Calu3 (cell line): ENCODE results near the gene RASSF7. TPM values are rescaled to one million over a fixed set of nuclear protein-coding genes. Genes with fewer than 3 reads are reported as not detected.

ENCODE experiments used
- BruUV-seq: library from RNA; stranded (reverse); fragments of 400-500 nt; replicated peaks from 2 replicates; lab custom pipeline; 2021; lab: Mats Ljungman, UMichigan
- CTCF ChIA-PET: fragments of 300-600 bp; sonication (Branson Sonifier 250); formaldehyde crosslinking; loops from one replicate; lab custom pipeline; 2022; ENCODE audit warnings: antibody characterized with exemption; lab: Charles Lee
- DNase-seq: peaks from one replicate; pipeline ENCODE4 v3.0.0; 2022
- H3K27ac Mint-ChIP-seq: one replicate; pipeline ENCODE4 v1.8.0; 2022; ENCODE audit warnings: mixed read lengths; ENCODE audit not compliant: unreplicated experiment
- H3K27me3 Mint-ChIP-seq: one replicate; pipeline ENCODE4 v1.8.0; 2022; ENCODE audit warnings: mixed read lengths; ENCODE audit not compliant: unreplicated experiment
- H3K36me3 Mint-ChIP-seq: one replicate; pipeline ENCODE4 v1.8.0; 2022; ENCODE audit warnings: mild to moderate bottlenecking, moderate library complexity, mixed read lengths; ENCODE audit not compliant: insufficient read depth, unreplicated experiment
- H3K4me1 Mint-ChIP-seq: one replicate; pipeline ENCODE4 v1.8.0; 2022; ENCODE audit warnings: mild to moderate bottlenecking, low read depth, mixed read lengths; ENCODE audit not compliant: unreplicated experiment
- H3K4me3 Mint-ChIP-seq: one replicate; pipeline ENCODE4 v1.8.0; 2022; ENCODE audit warnings: mild to moderate bottlenecking, low read depth, moderate library complexity, mixed read lengths; ENCODE audit not compliant: unreplicated experiment
- H3K9me3 Mint-ChIP-seq: one replicate; pipeline ENCODE4 v1.8.0; 2022; ENCODE audit warnings: low read depth, mixed read lengths; ENCODE audit not compliant: unreplicated experiment
- CTCF ChIP-seq: fragments of 200-600 bp; IDR thresholded peaks from one replicate; pipeline ENCODE4 v1.8.0; 2022; ENCODE audit warnings: antibody characterized with exemption; ENCODE audit not compliant: unreplicated experiment
- intact Hi-C: fragments of 100-400 bp; cut with micrococcal nuclease; formaldehyde crosslinking; loops from one replicate; pipeline ENCODE4 v1.10.0; 2022; ENCODE audit not compliant: unreplicated experiment
- total RNA-seq: library from RNA; stranded (reverse); gene quantifications from 2 replicates; pipeline ENCODE4 v1.2.3, GENCODE V29; 2022

Gene RASSF7
- total RNA-seq, 1 experiment from 2014 or later = 93.3 TPM

GRCh38 chr11:596374-596773, 35.6 kb downstream of the RASSF7 start:
- no peak overlapping the region for H3K27ac Mint-ChIP-seq

GRCh38 chr11:597166-597725, 36.5 kb downstream of the RASSF7 start:
- no peak for TF ChIP-seq CTCF
- Mint-ChIP-seq H3K27me3 (no peaks in the 10 kb centered on the region), H3K9me3 (no peaks in the 10 kb centered on the region), H3K4me1 (no peaks in the 10 kb centered on the region), H3K27ac (no peak overlapping the region), H3K4me3 (no peak overlapping the region), H3K36me3 (peaks cover 74% of the 10 kb centered on the region)
- CTCF ChIA-PET = no interaction called here
- DNase-seq = peak; percentile 29
- BruUV-seq = no TSS peak
- intact Hi-C loops = no loop called here

More at GRCh38 chr11:596374-596773, 35.6 kb downstream of the RASSF7 start:
- BruUV-seq = no TSS peak
- Mint-ChIP-seq H3K27me3 (no peaks in the 10 kb centered on the region), H3K36me3 (peaks cover 68% of the 10 kb centered on the region), H3K4me1 (no peaks in the 10 kb centered on the region), H3K9me3 (no peaks in the 10 kb centered on the region), H3K4me3 (no peak overlapping the region)
- CTCF ChIA-PET = no interaction called here
- no peak for TF ChIP-seq CTCF
- no peak for DNase-seq
- intact Hi-C loops = no loop called here

GRCh38 chr11:598005-598680, 37.4 kb downstream of the RASSF7 start:
- CTCF ChIA-PET = no interaction called here
- no peak for TF ChIP-seq CTCF
- intact Hi-C loops = no loop called here

GRCh38 chr11:601573-602245, 40.9 kb downstream of the RASSF7 start:
- Mint-ChIP-seq H3K36me3 (peaks cover 72% of the 10 kb centered on the region), H3K4me3 (no peak overlapping the region), H3K27me3 (no peaks in the 10 kb centered on the region), H3K4me1 (no peaks in the 10 kb centered on the region), H3K27ac (no peak overlapping the region), H3K9me3 (no peaks in the 10 kb centered on the region)
- no TSS peak for BruUV-seq
- intact Hi-C loops = no loop called here
- DNase-seq = no peak
- TF ChIP-seq CTCF = no peak
- CTCF ChIA-PET = interaction anchor here (0.6 kb wide), 1 partner anchor 21 kb away, joined by 3 read pairs; no protein-coding TSS in a partner anchor

More at GRCh38 chr11:598005-598680, 37.4 kb downstream of the RASSF7 start:
- no peak for DNase-seq
- no peak overlapping the region for H3K4me3 Mint-ChIP-seq
- no peaks in the 10 kb centered on the region for H3K27me3 Mint-ChIP-seq
- BruUV-seq = no TSS peak
- peaks cover 73% of the 10 kb centered on the region for H3K36me3 Mint-ChIP-seq
- no peaks in the 10 kb centered on the region for H3K9me3 Mint-ChIP-seq
- H3K27ac Mint-ChIP-seq = no peak overlapping the region
- no peaks in the 10 kb centered on the region for H3K4me1 Mint-ChIP-seq
